HG03469 (cell line): Measurements from ENCODE around the gene PER1.

Experiments used
- ATAC-seq: cut with Tn5 transposase; IDR thresholded peaks from one replicate; pipeline ENCODE4 v1.9.1; 2021; ENCODE audit warnings: mild to moderate bottlenecking, moderate library complexity, moderate number of reproducible peaks; ENCODE audit not compliant: unreplicated experiment

PER1 gene

DNA sequence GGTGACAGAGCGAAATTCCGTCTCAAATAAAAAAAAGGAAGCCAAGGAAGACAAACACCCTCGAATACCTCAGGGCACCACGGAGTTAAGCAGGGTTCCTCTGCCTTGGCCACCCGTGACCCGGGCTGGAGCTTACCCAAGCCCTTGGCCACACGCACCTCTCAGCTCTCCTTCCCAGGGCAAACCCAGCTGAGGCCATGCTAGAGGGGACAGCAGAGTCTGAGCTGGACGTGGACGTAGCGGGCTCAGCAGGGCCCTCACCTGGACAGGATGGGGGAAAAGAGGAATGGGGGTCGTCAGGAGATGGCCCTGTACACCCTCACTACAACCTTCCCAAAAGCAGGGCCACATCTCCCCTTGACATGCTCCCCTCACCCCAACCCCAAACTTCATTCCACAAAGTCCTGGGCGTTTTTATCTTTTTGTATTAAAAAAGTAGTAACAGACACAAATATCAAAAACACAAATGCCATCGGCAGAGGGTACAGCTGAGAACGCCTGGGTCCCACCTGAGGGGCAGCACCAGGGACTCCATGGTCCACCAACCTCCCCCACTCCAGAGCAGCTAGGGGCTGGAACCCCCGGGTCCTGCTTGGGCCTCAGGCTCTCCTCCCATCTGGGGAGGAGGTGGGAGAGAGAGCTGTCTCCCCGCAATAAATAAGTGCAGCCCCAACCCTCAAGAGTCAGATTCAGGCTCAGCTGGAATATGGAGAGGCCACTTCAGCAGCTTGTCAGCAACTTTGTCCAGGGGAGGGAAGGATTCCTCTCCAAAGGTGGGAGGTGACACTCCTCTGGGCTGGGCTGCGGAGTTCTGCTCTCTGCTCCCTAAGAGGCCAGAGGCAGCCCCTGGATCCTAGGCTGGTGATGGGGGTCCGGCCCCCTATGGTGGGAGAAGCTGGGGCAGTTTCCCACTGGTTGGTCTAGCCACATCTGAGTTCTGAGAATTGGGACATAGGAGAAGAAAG is 11.9 kb downstream of the PER1 start:
- no peak for ATAC-seq

GRCh38 chr17:8138672-8139371 is 13.4 kb downstream of the PER1 start:
- ATAC-seq: peak; percentile 46

DNA sequence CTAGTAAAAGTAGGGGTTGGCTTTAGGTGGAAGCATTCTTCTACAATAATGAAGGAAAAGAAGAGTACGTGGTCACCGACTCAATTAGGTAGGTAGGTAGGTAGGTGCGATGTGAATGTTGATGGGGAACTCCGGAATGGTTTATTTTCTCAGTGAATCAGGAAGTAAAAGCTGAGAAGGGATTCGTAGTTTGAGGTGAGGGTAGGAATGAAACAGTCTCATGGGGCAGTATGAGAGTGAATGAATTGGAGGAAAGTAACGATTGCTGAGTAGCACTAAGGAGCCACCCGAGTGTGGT is 13.9 kb downstream of the PER1 start:
- ATAC-seq: no peak

DNA sequence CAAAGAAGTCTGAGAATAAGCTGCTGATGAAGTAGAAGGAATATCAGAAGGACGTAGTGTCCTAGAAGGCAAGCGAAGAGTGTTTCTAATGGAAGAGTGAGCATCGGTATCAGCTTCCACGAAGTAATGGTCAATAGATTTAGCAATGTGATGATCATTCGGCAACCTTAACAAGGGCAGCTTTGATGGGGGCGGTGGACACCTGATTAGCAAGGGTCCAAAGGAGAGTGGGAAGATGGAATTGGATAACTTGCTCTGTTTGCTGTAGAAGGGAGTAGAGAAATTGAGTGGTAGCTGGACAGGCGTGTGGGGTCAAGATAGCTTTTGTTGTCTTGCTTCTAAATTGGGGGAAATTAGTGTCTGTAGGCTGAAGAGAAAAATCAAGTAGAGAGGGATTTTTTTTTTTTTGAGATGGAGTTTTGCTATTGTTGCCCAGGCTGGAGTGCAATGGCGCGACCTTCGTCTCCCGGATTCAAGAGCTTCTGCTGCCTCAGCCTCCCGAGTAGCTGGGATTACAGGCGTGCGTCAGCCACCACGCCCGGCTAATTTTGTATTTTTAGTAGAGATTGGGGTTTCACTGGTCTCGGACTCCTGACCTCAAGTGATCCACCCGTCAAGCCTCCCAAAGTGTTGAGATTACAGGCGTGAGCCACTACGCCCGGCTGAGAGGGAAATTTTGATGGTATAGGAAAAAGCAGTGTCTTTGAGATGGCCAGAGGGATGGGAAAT is 14.4 kb downstream of the PER1 start:
- ATAC-seq: no peak

DNA sequence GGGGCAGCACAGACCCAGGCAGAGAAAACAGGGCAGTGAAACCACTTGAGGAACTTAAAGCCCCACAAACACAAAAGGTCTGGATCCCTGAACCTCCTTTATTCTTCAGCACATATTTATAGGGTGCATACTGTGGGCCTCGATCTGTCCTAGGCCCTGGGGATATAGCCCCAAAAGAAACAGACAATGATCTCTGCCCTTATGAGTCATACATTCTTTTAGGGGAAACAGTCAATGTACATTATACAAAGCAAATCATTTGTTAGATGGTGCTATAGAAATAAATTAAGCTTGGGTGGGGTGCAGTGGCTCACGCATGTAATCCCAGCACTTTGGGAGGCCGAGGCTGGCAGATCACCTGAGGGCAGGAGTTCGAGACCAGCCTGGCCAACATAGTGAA is 18.3 kb downstream of the PER1 start:
- ATAC-seq: no peak

- no peak for ATAC-seq
Observed at GRCh38 chr17:8133399-8133798, 18.8 kb downstream of the PER1 start.

DNA sequence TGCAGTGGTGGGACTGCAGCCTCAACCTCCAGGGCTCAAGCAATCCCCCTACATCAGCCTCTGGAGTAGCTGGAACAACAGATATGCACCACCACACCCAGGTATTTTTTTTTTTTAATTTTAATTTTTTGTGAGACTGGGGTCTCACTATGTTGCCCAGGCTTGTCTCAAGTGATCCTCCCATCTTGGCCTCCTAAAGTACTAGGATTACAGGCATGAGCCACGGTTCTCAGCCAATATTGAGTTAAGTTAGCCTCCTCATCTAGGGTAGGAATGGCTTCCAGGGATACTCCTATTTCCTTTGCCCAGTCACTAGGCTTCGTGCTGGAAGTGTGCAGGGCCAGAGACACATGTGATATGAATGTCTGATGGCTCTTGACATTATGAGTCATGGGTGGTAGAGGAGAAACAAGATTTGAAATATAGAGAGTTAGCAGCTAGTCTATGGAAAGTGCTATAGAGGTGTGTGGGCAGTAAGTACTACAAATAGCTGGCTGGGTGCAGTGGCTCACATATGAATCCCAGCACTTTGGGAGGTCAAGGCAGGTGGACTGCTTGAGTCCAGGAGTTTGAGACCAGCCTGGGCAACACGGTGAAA is 20.3 kb downstream of the PER1 start:
- no peak for ATAC-seq

- no peak for ATAC-seq
Observed at GRCh38 chr17:8128125-8128784, 23.9 kb downstream of the PER1 start.

- no peak for ATAC-seq
Observed at GRCh38 chr17:8126491-8127066, 25.6 kb downstream of the PER1 start.

GRCh38 chr17:8125947-8126490 is 26.2 kb downstream of the PER1 start:
- no peak for ATAC-seq

- ATAC-seq: no peak
Observed at GRCh38 chr17:8125154-8125946, 26.9 kb downstream of the PER1 start.

DNA sequence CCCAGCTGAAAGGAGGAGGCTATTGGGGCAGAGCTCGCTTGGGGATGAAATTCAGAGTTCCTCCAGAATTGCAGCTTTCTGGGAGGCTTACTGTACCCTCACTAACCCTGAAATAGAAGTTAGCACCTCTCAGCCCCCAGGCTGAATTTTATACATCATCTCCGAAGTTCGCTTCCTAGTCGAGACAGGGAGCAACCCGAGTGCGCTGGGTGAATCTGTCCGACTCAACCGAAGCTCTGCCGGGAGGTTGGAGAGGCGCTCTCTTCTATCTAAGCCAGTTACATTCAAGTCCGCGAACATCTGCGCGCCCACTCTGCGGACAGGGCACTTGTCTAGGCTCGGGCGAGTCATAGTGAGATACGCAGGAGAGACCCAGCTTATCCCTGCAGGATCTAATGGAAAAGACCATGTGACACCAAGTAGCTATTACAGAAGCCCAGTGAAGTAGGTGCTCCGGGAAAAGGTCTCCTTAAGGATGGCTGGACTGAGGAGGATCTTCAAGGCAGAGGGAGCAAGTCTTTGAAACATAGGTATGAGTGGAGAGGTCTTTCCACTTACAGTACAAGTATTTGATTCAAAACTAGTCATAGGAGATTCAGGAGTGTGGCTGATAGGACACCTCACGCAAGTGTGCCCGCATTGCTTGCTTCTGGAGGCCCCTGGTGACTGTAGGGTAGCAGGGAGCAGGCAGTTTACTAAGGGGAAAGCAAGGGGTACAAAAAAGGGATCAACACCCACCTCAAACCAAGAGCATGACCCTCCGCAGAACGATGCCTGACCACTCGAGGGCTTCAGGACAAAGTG is 27.7 kb downstream of the PER1 start:
- no peak for ATAC-seq

DNA sequence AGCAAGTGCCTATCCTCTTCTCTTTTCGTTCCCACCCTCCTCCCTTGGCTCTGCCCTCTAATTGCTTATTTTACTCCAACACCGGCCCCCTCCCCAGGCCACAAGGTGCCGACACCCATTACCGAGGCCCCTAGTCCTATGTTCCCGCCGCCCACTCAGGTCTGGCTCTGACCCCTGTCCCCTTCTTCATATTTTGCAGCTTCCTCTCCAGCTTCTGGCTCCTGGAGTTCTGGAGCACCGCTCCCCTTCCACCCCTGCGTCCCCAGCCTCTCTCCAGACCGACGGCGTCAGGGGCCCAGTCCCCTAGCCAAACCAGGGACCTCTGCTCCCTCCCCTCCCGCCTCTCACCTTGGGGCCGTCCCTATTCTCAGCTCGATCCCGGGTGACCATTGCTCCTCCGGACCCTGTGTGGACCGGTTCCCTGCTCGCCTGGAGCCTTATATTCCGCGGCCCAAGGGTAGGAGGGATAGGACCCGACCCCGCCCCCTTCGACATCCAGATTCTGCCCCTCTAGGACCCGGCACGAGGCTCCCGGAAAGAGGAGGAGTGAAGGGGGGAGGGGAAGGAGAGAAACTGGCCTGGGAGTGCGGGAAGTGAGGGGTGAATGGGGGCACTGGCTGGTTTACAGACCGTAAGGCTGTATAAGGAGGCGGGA is 28.4 kb downstream of the PER1 start, which contains the start of gene HES7:
TSS of gene HES7 (minus strand) at position 412 of the 655 bp plus-strand sequence. CDS start at position 390, 22 bp downstream.
- ATAC-seq: no peak

- no peak for ATAC-seq
Observed at GRCh38 chr17:8122924-8123694, 29.1 kb downstream of the PER1 start.

- ATAC-seq: no peak
Observed at GRCh38 chr17:8122422-8122923, 29.7 kb downstream of the PER1 start.

- ATAC-seq: no peak
Observed at GRCh38 chr17:8121681-8122421, 30.4 kb downstream of the PER1 start.
